Right kidney (tissue), 1 donor: ENCODE data around the gene NINJ1.
A peak's percentile ranks its signal among the peaks of the same experiment; 100 is the strongest.
"Not testable (repeated sequence)": the region's sequence is repeated elsewhere in the genome, so short reads cannot be mapped to it uniquely, and the experiment has no call there.

Experiments used
- DNase-seq: peaks from one replicate; pipeline ENCODE4 v3.0.0-alpha.2; 2016

The NINJ1 gene

GRCh38 chr9:93164085-93164484 is 30.0 kb upstream of the NINJ1 start:
- DNase-seq, result no peak

GRCh38 chr9:93161786-93162562 is 27.9 kb upstream of the NINJ1 start:
- no peak for DNase-seq

GRCh38 chr9:93159601-93160471 is 25.8 kb upstream of the NINJ1 start:
- DNase-seq, result peak; percentile 84

GRCh38 chr9:93156475-93157008 is 22.5 kb upstream of the NINJ1 start:
- DNase-seq, result no peak

- no peak for DNase-seq
These were observed 21.8 kb upstream of the NINJ1 start for GRCh38 chr9:93155716-93156474.

GRCh38 chr9:93154293-93154903 is 20.3 kb upstream of the NINJ1 start:
- DNase-seq, result no peak

- no peak for DNase-seq
These were observed 17.2 kb upstream of the NINJ1 start for GRCh38 chr9:93151097-93151784.

GRCh38 chr9:93149361-93149760 is 15.3 kb upstream of the NINJ1 start:
- DNase-seq, result no peak

- no peak for DNase-seq
These were observed 14.7 kb upstream of the NINJ1 start for GRCh38 chr9:93148721-93149120.

GRCh38 chr9:93147632-93148031 is 13.6 kb upstream of the NINJ1 start:
- no peak for DNase-seq

GRCh38 chr9:93146696-93147095 is 12.6 kb upstream of the NINJ1 start:
- DNase-seq, result not testable (repeated sequence)

GRCh38 chr9:93143830-93144530 is 9.9 kb upstream of the NINJ1 start:
- DNase-seq, result no peak

- DNase-seq, result no peak
These were observed 7.9 kb upstream of the NINJ1 start for GRCh38 chr9:93141771-93142483.

GRCh38 chr9:93139365-93140182 is 5.5 kb upstream of the NINJ1 start:
- DNase-seq, result no peak

GRCh38 chr9:93138171-93138764 is 4.2 kb upstream of the NINJ1 start:
- no peak for DNase-seq

- no peak for DNase-seq
These were observed 3.3 kb upstream of the NINJ1 start for GRCh38 chr9:93137362-93137761.

GRCh38 chr9:93136011-93136440 is 2.0 kb upstream of the NINJ1 start:
- DNase-seq, result no peak

GRCh38 chr9:93134740-93135444 is 841 bp upstream of the NINJ1 start:
- no peak for DNase-seq
